Natural killer cell (primary cell): ENCODE data around the gene P4HA2. TPM values are rescaled to one million over a fixed set of nuclear protein-coding genes. Genes with fewer than 3 reads are reported as not detected.

Experiments
- ATAC-seq, 3 donors: fragments of 150-1000 bp in 2 of 3; fragments of 200-7000 bp in 1 of 3; cut with Tn5 transposase; 1 replicate in 1 of 3; 2 replicates in 2 of 3; pipeline ENCODE4 v1.10.0; 2021; ENCODE audit warnings: mild to moderate bottlenecking in 2 of 3, moderate library complexity in 2 of 3
- DNase-seq, 2 donors: peaks; one replicate each; pipeline versions ENCODE4 v3.0.0 to v3.0.0-alpha.2; 2013 to 2021; ENCODE audit warnings: mixed read lengths in 1 of 2
- H3K27ac ChIP-seq: one replicate; pipeline ENCODE4 v1.5.1; 2013; ENCODE audit warnings: mild to moderate bottlenecking, low read length
- H3K27me3 ChIP-seq: one replicate; pipeline ENCODE4 v1.6.1; 2013; ENCODE audit warnings: low read length; ENCODE audit not compliant: control insufficient read depth, insufficient read depth
- H3K36me3 ChIP-seq: one replicate; pipeline ENCODE4 v1.6.1; 2013; ENCODE audit warnings: low read length; ENCODE audit not compliant: control insufficient read depth, insufficient read depth
- H3K4me1 ChIP-seq: one replicate; pipeline ENCODE4 v1.6.1; 2013; ENCODE audit warnings: low read length; ENCODE audit not compliant: control insufficient read depth, insufficient read depth
- H3K4me3 ChIP-seq: one replicate; pipeline ENCODE4 v1.5.1; 2013; ENCODE audit warnings: low read length
- H3K9me3 ChIP-seq: one replicate; pipeline ENCODE4 v1.6.1; 2013; ENCODE audit warnings: low read length; ENCODE audit not compliant: control insufficient read depth, insufficient read depth
- H3K27ac Mint-ChIP-seq, 2 donors: one replicate each; pipeline ENCODE4 v1.8.0; 2022; ENCODE audit warnings: mild to moderate bottlenecking in 2 of 2, mixed read lengths in 2 of 2, moderate library complexity in 1 of 2
- H3K27me3 Mint-ChIP-seq, 2 donors: one replicate each; pipeline ENCODE4 v1.8.0; 2022; ENCODE audit warnings: low read depth in 2 of 2, mixed read lengths in 2 of 2
- H3K36me3 Mint-ChIP-seq: one replicate; pipeline ENCODE4 v1.8.0; 2022; ENCODE audit warnings: mixed read lengths
- H3K4me1 Mint-ChIP-seq, 2 donors: one replicate each; pipeline ENCODE4 v1.8.0; 2022; ENCODE audit warnings: mixed read lengths in 2 of 2
- H3K4me3 Mint-ChIP-seq: one replicate; pipeline ENCODE4 v1.8.0; 2022; ENCODE audit warnings: mild to moderate bottlenecking, moderate library complexity, mixed read lengths
- H3K9me3 Mint-ChIP-seq, 2 donors: one replicate each; pipeline ENCODE4 v1.8.0; 2022; ENCODE audit warnings: mixed read lengths in 2 of 2
- WGBS: methylation state at CpG from one replicate; pipeline ENCODE4 v1.1.7; 2013; ENCODE audit warnings: missing lambda C conversion rate; ENCODE audit not compliant: insufficient coverage; 5-methylcytosine and 5-hydroxymethylcytosine counted together
- intact Hi-C: fragments of 100-400 bp; cut with micrococcal nuclease; formaldehyde crosslinking; loops from one replicate; pipeline ENCODE4 v1.14.2; 2022
- total RNA-seq, 4 donors: library from RNA; stranded (reverse); fragments of 120-200 nt in 1 of 4; gene quantifications; one replicate each; pipeline versions ENCODE4 v1.2.3 to v1.2.4, GENCODE V29; 2013 to 2022
- TF ChIP-seq, protein P1 (sequence below): fragments of 200-600 bp; IDR thresholded peaks from one replicate; pipeline ENCODE4 v1.8.0; 2022; ENCODE audit warnings: antibody characterized with exemption

P4HA2 gene
- total RNA-seq, 3 donors from 2014 or later (not counting 1 experiment from before 2014, with no cell fraction given) = 0.20 TPM; not detected in 2

GRCh38 chr5:132205385-132206125, 22.1 kb downstream of the P4HA2 start:
- WGBS = 65% methylated on average over 5 of the region's 5 CpGs
- no peaks in the 10 kb centered on the region for H3K9me3 Mint-ChIP-seq
- no peaks in the 10 kb centered on the region for H3K4me1 ChIP-seq
- ATAC-seq = no peak
- intact Hi-C loops = no loop called here
- H3K36me3 Mint-ChIP-seq = no peaks in the 10 kb centered on the region
- H3K27ac Mint-ChIP-seq = no peak overlapping the region
- no peak overlapping the region for H3K27ac ChIP-seq
- peaks cover 7 to 8% of the 10 kb centered on the region in 2 donors for H3K27me3 Mint-ChIP-seq
- H3K4me3 ChIP-seq = no peak overlapping the region
- DNase-seq = no peak
- no peaks in the 10 kb centered on the region for H3K27me3 ChIP-seq
- H3K4me3 Mint-ChIP-seq = no peak overlapping the region
- no peaks in the 10 kb centered on the region for H3K9me3 ChIP-seq
- TF ChIP-seq, protein P1, sequence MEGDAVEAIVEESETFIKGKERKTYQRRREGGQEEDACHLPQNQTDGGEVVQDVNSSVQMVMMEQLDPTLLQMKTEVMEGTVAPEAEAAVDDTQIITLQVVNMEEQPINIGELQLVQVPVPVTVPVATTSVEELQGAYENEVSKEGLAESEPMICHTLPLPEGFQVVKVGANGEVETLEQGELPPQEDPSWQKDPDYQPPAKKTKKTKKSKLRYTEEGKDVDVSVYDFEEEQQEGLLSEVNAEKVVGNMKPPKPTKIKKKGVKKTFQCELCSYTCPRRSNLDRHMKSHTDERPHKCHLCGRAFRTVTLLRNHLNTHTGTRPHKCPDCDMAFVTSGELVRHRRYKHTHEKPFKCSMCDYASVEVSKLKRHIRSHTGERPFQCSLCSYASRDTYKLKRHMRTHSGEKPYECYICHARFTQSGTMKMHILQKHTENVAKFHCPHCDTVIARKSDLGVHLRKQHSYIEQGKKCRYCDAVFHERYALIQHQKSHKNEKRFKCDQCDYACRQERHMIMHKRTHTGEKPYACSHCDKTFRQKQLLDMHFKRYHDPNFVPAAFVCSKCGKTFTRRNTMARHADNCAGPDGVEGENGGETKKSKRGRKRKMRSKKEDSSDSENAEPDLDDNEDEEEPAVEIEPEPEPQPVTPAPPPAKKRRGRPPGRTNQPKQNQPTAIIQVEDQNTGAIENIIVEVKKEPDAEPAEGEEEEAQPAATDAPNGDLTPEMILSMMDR = no peak
- peaks cover 0 to 4% of the 10 kb centered on the region in 2 donors for H3K4me1 Mint-ChIP-seq
- H3K36me3 ChIP-seq = no peaks in the 10 kb centered on the region

GRCh38 chr5:132204371-132205135, 23.1 kb downstream of the P4HA2 start:
- peaks cover 0 to 4% of the 10 kb centered on the region in 2 donors for H3K4me1 Mint-ChIP-seq
- Histone ChIP-seq H3K27ac (no peak overlapping the region), H3K9me3 (no peaks in the 10 kb centered on the region), H3K27me3 (no peaks in the 10 kb centered on the region), H3K36me3 (no peaks in the 10 kb centered on the region), H3K4me3 (no peak overlapping the region), H3K4me1 (no peaks in the 10 kb centered on the region)
- TF ChIP-seq, protein P1 = no peak
- H3K9me3 Mint-ChIP-seq = no peaks in the 10 kb centered on the region
- intact Hi-C loops = no loop called here
- ATAC-seq = no peak
- no peaks in the 10 kb centered on the region for H3K36me3 Mint-ChIP-seq
- DNase-seq = no peak
- H3K27me3 Mint-ChIP-seq = peaks cover 8 to 10% of the 10 kb centered on the region in 2 donors
- H3K4me3 Mint-ChIP-seq = no peak overlapping the region
- WGBS = 94% methylated on average over 7 of the region's 7 CpGs
- peak overlapping the region in 1 of 2 donors; percentile 2 for H3K27ac Mint-ChIP-seq

DNA sequence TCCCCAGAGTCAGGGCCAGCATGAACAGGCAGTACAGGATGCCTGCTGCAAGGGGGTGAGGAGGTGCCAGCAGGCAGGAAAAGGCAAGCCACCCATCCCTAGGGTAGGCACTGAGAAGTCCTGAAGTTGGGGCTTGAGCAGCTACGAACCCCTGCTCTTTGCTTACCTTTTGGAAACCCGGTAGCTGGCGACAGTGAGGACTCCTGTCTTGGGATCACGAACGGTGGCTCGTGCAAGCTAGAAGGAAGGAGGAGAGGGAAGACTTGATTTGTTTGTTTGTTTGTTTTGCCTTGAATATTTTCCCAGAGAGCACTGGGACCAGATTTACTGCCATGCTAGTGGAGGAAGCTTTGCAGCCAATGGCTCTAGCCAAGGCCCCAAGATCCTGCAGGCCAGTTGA, 23.7 kb downstream of the P4HA2 start:
- Histone ChIP-seq H3K9me3 (no peaks in the 10 kb centered on the region), H3K4me1 (no peaks in the 10 kb centered on the region), H3K27me3 (no peaks in the 10 kb centered on the region), H3K27ac (no peak overlapping the region), H3K4me3 (no peak overlapping the region), H3K36me3 (no peaks in the 10 kb centered on the region)
- H3K4me1 Mint-ChIP-seq = peaks cover 0 to 4% of the 10 kb centered on the region in 2 donors
- no peak for DNase-seq
- H3K36me3 Mint-ChIP-seq = no peaks in the 10 kb centered on the region
- ATAC-seq = no peak
- WGBS = 94% methylated on average over 6 of the region's 6 CpGs
- intact Hi-C loops = no loop called here
- no peaks in the 10 kb centered on the region for H3K9me3 Mint-ChIP-seq
- H3K27ac Mint-ChIP-seq = no peak overlapping the region
- H3K4me3 Mint-ChIP-seq = no peak overlapping the region
- H3K27me3 Mint-ChIP-seq = peaks cover 8 to 10% of the 10 kb centered on the region in 2 donors
- TF ChIP-seq, protein P1 = no peak
